A673 (cell line): ENCODE measurements around the gene NECAB2.

Source experiments
- CTCF ChIP-seq: fragments of 300-800, 200-600 bp; sonication (generic); conservative IDR thresholded peaks from 2 replicates; pipeline ENCODE4 v1.5.1; 2017; ENCODE audit warnings: low read depth, mild to moderate bottlenecking, antibody characterized with exemption, low read length, moderate library complexity, mixed read lengths
- EZH2 ChIP-seq: fragments of 200-600 bp; sonication (generic); IDR thresholded peaks from 2 replicates; pipeline ENCODE4 v1.6.1; 2017; ENCODE audit warnings: borderline replicate concordance, low read depth, mild to moderate bottlenecking, mixed read lengths, antibody characterized with exemption, low read length; ENCODE audit not compliant: poor library complexity, severe bottlenecking

GRCh38 chr16:84024854-84025253 lies 56.8 kb downstream of the NECAB2 start:
- TF ChIP-seq CTCF = no peak
- no peak for TF ChIP-seq EZH2
